ENCODE measurements around the gene PITX2.

The PITX2 gene

DNA sequence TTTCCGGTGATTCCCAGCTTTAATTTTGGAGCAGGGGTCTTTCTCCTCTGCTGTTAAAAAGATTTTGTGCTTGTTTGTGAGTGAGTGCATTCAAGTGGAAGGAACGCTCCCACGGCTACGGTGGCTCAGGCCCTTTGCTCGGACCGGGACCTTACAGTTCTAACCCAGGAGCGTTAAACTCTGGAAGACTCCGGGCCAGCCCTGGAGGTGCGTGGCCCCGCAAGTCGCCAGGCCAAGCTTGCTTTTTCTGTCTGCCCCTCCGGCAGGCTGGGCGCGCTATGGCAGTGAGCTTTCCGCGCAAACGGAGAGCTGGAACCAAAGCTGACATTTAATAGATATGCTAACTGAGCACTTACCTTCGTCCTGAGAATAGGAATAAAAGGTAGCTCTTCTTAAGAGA is 18.3 kb upstream of the PITX2 start:
- Mint-ChIP-seq H3K9me3 (no peaks in the 10 kb centered on the region), H3K27me3 (peaks cover 80% of the 10 kb centered on the region), H3K27ac (no peak overlapping the region), H3K4me1 (ENCODE audit: low read depth) (no peaks in the 10 kb centered on the region), H3K4me3 (no peak overlapping the region), H3K36me3 (ENCODE audit: low read depth) (no peaks in the 10 kb centered on the region)
- intact Hi-C loops (cut with micrococcal nuclease), result no loop called here

DNA sequence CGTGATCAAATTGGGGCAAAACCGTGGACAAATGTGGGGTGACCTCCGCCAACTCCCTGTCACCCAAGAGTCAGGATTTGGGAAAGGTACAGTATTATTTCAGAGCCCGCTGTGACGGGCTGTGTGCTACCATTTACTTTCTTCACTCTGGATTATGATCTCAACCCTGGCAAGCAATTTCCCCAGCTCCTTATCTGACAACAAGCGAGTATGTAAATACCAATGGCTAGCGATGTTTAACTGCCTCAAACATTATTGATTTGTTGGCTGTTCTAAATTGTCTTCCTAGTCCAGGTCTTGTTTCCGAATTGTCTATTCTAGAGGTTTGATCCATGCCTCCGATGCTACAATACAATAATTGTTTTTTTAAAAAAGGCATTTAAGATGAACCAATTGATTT is 17.7 kb upstream of the PITX2 start:
- Mint-ChIP-seq H3K27me3 (peaks cover 77% of the 10 kb centered on the region), H3K4me3 (no peak overlapping the region), H3K36me3 (ENCODE audit: low read depth) (no peaks in the 10 kb centered on the region), H3K9me3 (no peaks in the 10 kb centered on the region), H3K4me1 (ENCODE audit: low read depth) (no peaks in the 10 kb centered on the region), H3K27ac (no peak overlapping the region)
- intact Hi-C loops (cut with micrococcal nuclease), result no loop called here

DNA sequence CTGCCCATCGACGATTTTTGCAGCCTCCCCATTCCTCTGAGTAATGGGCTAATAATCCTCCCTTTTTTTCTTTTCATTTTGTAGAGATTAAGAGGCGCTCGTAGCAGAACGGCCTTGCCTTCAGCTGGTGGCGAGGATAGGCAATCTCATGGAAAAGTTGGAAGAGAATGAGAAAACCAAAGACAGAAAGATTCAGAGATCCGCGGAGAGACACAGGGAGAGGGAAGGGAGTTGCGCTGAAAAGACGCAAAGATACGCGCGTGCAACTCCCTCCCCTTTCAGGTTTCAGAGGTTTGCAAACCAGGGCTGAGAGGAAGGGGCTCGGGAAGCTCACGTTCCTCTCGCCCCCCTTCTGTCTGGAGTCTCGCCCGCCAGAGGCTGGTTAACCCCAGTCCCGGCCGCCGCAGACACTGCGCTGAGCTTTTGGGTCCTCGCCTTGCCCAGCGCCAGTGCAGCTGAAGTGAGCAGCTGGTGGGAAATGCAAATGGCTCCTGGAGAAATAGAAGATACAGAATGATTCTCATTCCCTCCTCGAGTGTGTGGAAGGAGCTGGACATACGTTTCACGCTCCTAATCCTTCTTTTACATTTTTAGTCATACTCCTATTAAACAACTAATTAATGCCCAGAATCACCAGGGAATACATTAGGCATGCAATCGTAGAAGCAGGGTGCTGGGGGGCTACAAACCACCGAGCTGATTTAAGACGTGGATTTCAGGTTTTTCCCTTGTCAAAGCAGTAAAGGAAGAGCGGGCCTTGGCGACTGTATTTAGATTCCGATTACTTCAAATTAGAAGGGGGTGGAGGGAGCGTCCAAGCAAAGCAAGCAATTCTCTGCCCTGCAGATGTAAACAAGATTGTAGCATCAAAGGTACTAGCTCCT is 16.6 kb upstream of the PITX2 start:
- Mint-ChIP-seq H3K4me1 (ENCODE audit: low read depth) (no peaks in the 10 kb centered on the region), H3K27me3 (peaks cover 83% of the 10 kb centered on the region), H3K4me3 (no peak overlapping the region), H3K27ac (no peak overlapping the region), H3K9me3 (no peaks in the 10 kb centered on the region), H3K36me3 (ENCODE audit: low read depth) (no peaks in the 10 kb centered on the region)
- intact Hi-C loops (cut with micrococcal nuclease), result loop anchor here (10.0 kb wide), 1 partner anchor 1005 kb away; no protein-coding TSS in a partner anchor

DNA sequence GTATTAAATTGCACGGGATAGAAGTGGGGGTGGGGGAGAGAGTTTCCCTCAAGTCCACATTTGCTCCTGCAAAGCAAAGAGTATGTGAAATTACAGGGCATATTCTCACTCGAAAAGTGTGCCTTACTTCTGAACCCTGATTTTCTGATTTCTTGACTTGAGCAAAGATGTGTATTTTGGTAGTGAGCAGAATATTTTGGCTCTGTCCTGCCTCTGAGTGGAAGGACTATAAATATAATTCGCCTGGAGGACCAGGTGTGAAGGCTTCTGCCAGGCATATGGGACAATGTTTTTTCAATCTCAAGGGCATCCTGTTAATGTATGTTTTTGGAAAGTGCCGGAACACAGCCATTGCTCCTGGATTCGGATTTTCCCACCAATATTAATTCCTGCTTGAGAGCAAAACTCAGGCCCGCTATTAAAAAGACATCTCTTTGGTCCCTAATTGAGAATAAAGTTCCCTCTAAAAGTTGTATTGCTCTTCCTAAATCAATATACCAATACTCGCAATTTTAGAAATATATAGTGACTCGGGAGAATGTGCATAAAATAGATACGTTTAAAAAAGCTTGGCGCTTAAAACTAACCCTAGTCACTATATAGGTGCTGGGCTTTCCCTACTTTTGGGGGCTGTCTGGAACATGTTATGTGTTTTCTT is 15.3 kb upstream of the PITX2 start:
- Mint-ChIP-seq H3K9me3 (no peaks in the 10 kb centered on the region), H3K4me3 (no peak overlapping the region), H3K27ac (no peak overlapping the region), H3K27me3 (peaks cover 86% of the 10 kb centered on the region), H3K36me3 (ENCODE audit: low read depth) (no peaks in the 10 kb centered on the region), H3K4me1 (ENCODE audit: low read depth) (no peaks in the 10 kb centered on the region)
- intact Hi-C loops (cut with micrococcal nuclease), result loop anchor here (10.0 kb wide), 1 partner anchor 1007 kb away; no protein-coding TSS in a partner anchor

DNA sequence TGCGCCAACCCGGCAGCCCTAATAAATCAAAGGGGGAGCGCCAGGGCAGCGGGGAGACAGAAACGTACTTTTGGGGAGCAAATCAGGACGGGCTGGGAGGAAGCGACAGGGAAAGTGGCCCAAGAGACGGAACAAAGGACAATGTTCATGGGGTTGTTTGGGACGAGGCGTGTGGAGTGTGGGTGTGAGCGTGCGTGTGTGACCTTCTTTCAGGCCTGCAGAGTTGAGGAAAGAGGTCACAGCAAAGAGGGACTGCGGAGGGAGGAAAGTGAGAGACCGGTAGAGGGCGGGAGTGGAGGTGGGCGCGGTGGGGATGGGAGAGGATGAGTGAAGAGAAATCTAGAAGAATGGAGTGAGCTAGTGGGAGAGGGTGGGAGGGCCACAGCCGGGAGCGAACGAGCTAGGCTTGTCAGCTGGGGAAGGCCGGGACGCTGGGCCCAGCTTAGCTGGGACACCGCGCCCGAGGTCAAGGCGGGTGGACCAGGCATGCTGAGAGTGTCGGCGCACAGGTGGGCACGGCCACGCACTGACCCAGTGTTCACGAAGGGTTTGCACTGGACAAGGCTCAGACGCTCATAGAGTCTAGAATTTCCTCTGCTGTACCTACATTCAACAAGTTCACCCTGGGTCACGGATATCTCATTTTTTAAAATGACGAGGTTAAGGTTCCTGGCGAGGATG is 14.7 kb upstream of the PITX2 start:
- Mint-ChIP-seq H3K9me3 (no peaks in the 10 kb centered on the region), H3K4me1 (ENCODE audit: low read depth) (no peaks in the 10 kb centered on the region), H3K27ac (no peak overlapping the region), H3K36me3 (ENCODE audit: low read depth) (no peaks in the 10 kb centered on the region), H3K27me3 (peaks cover 91% of the 10 kb centered on the region), H3K4me3 (no peak overlapping the region)
- intact Hi-C loops (cut with micrococcal nuclease), result loop anchor here (10.0 kb wide), 1 partner anchor 1007 kb away; no protein-coding TSS in a partner anchor

DNA sequence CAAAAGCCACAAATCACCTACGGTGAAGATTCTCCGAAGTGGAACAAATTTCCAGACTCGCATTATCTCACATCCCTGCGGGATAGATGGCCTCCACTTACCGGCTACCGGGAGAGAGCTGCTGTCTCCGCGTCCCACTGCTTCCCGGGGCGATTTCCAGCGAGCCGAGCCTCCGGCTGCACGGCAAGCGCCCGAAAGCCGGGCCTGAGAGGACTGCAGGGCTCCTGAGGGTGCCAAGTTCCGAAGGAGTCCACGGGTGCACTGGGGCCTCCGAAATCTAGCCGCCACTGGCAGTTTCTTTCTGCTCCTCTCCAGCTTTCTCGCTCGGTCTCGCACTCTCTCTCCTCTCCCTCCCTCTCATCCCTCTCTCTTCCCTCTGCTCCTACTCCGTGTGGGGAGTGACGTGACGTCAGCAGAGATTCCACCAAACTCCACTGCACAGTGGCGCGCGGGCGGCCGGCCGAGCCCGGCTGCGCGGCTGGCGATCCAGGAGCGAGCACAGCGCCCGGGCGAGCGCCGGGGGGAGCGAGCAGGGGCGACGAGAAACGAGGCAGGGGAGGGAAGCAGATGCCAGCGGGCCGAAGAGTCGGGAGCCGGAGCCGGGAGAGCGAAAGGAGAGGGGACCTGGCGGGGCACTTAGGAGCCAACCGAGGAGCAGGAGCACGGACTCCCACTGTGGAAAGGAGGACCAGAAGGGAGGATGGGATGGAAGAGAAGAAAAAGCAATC is 14.0 kb upstream of the PITX2 start:
- intact Hi-C loops (cut with micrococcal nuclease), result loop anchor here (10.0 kb wide), 1 partner anchor 1008 kb away; no protein-coding TSS in a partner anchor

DNA sequence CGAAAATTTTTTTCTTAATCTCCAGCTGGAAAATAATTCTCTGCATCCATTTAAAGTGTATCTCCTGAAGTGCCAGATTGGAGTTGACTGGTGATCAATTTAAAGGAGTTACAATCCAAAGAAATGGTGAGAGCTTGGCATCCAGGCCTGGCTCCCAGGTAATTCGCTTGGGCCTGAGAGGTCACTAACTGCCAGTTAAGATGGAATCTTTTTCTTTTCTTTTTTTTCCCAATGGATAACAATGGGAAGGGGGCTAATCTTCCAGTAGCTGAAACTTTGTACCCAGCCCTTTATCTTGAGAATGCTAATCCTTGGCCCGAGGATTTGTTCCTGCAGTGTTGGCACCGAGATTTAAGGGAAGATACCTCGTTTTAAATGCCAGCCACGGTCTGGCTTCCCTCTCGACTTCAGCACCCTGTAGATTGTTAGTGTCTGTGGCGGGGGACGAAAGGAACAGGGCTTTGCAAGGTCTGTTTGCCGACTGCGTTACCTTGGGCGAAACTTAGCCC is 13.3 kb upstream of the PITX2 start:
- Mint-ChIP-seq H3K27me3 (peaks cover 93% of the 10 kb centered on the region), H3K4me3 (no peak overlapping the region), H3K36me3 (ENCODE audit: low read depth) (no peaks in the 10 kb centered on the region), H3K9me3 (no peaks in the 10 kb centered on the region), H3K27ac (no peak overlapping the region), H3K4me1 (ENCODE audit: low read depth) (peaks cover 9% of the 10 kb centered on the region)
- intact Hi-C loops (cut with micrococcal nuclease), result loop anchor here (10.0 kb wide), 1 partner anchor 1009 kb away; no protein-coding TSS in a partner anchor

More for the DNA sequence above, 14.0 kb upstream of the PITX2 start:
- Mint-ChIP-seq H3K9me3 (no peaks in the 10 kb centered on the region), H3K27me3 (peaks cover 93% of the 10 kb centered on the region), H3K4me3 (no peak overlapping the region), H3K36me3 (ENCODE audit: low read depth) (no peaks in the 10 kb centered on the region), H3K4me1 (ENCODE audit: low read depth) (peaks cover 6% of the 10 kb centered on the region), H3K27ac (no peak overlapping the region)

DNA sequence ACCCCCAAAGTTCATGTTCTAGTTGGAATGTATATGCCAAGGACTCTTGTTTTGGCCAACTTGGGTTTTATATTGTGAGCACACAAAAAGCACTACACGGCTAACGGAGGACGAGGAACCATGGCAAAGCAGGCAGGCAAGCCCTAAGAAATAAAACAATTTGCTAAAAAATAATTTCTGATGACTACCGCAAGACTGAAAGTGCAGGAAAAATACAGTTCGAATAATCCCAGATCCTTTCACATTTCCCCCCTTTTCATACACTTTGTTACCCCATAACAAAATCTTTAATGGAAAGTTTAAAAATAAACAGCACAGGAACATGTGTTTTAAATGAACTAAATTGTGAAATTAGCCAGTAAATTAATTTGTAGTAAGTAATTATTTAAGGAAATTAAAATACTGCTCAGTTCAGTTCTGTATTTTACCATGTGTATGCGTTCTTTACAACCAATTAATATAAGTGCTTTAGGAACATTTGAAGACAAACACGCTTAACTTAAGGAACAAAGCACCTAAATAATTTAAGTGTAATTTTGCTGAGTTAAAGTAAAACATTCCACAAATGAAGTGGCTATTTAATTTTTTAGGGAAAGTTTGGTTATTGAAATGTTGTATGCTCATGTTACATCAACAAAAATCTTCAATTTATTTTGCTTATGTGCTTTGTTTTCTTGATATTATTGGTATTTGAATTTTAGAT is 12.4 kb upstream of the PITX2 start:
- intact Hi-C loops (cut with micrococcal nuclease), result loop anchor here (10.0 kb wide), 1 partner anchor 1009 kb away; no protein-coding TSS in a partner anchor
- H3K4me3 Mint-ChIP-seq, result no peak overlapping the region
- H3K27me3 Mint-ChIP-seq, result peaks cover 91% of the 10 kb centered on the region
- H3K36me3 Mint-ChIP-seq (ENCODE audit: low read depth), result no peaks in the 10 kb centered on the region
- peaks cover 9% of the 10 kb centered on the region for H3K4me1 Mint-ChIP-seq (ENCODE audit: low read depth)
- no peak overlapping the region for H3K27ac Mint-ChIP-seq
- no peaks in the 10 kb centered on the region for H3K9me3 Mint-ChIP-seq

DNA sequence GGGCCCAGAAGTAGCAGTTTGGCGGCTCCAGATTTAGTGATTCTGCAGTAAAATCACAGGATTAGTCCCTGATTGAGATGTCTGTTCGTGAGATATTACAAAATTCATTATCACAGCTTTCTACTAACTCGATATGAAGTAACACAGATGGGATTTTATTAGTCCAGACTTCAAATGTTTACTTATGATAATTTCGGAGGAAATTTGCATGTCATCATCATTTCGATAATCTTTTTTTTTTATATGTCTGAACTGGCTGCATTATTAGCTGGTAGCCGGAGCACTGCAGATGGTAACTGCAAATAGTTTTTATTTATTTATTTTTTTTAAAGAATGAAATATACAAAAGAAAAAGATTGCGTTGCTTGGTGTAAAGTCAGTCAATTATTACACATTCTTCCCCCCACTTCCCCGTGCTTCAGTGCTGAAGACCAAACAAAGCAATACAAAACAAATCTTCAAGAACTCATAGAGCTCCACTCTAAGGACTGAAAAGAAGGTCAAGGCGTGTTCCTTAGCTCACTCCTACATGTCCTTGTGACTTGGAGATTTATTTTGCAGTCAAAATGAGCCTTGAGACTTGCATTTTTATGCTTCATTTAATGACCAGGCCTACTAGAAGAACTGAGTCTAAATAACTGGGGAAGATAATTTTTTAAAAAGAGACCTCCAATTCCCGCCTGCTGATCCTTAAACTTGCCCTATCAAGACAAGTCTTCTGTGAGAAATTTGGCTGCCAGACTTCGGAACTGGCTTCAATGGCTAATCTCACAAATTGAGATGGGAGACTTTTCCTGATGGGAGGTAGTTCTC is 11.7 kb upstream of the PITX2 start:
- Mint-ChIP-seq H3K27me3 (peaks cover 91% of the 10 kb centered on the region), H3K4me1 (ENCODE audit: low read depth) (peaks cover 9% of the 10 kb centered on the region), H3K9me3 (no peaks in the 10 kb centered on the region), H3K4me3 (no peak overlapping the region), H3K27ac (no peak overlapping the region), H3K36me3 (ENCODE audit: low read depth) (no peaks in the 10 kb centered on the region)
- intact Hi-C loops (cut with micrococcal nuclease), result loop anchor here (10.0 kb wide), 1 partner anchor 1010 kb away; no protein-coding TSS in a partner anchor

DNA sequence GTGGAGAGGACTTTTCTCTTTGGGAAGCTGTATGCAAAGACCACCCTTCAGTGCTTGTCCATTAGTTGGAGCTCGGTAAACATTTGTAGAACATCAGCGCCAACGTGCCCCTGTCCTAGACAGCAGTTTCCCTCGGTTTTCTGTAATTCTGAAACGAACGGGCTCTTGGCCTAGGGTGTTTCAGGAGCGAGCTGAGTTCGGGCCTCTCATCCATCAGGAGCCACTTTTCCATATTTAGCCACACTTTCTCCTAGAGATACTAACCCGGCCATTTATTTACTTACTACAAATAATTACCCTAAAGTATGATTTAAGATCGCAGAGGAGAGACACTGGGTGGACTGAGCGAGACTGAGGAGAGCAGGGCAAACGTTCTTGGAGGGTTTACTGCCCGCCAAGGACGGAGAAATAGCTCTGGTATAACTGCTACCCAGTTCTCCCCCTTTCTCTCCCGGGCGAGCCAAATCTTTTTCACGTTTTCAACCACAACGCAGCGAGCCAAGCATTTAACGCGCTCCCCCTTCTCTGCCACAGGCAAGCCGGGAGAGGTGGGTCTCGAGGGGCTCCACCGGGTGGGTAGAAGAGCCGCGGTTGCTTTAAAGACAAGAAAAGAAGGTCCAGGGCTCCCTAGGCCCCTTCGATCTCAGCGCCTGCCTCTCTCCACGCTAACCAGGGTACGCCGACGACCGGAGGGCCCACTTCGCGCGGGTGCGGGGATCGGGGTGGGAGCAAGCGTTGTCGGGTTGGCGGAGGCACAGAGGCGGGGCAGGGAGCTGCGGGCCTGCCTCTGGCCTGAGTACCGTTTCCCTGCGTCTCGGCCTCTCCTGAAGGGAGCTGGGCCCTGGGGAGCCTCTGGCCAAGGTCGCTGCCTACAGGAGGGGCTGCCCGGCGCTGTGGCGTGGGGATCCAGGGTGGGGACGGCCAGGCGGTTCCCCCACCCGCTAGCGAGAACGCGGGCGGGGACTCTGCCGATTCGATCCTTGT is 10.8 kb upstream of the PITX2 start:
- Mint-ChIP-seq H3K4me3 (no peak overlapping the region), H3K36me3 (ENCODE audit: low read depth) (no peaks in the 10 kb centered on the region), H3K9me3 (no peaks in the 10 kb centered on the region), H3K27ac (no peak overlapping the region), H3K27me3 (peaks cover 91% of the 10 kb centered on the region), H3K4me1 (ENCODE audit: low read depth) (peaks cover 9% of the 10 kb centered on the region)
- intact Hi-C loops (cut with micrococcal nuclease), result loop anchor here (10.0 kb wide), 1 partner anchor 1011 kb away; no protein-coding TSS in a partner anchor

All from dendritic cell treated with granulocyte-macrophage colony-stimulating factor and Interleukin-4, amounts not matched to agents 40 ng/mL and 50 ng/mL, for 4 days (primary cell).